AG09319 (cell line): ENCODE data around the gene SRCIN1.
"Not testable (repeated sequence)": the region's sequence is repeated elsewhere in the genome, so short reads cannot be mapped to it uniquely, and the experiment has no call there.

ENCODE experiments used
- DNase-seq: peaks from one replicate; pipeline ENCODE4 v3.0.0-alpha.2; 2010; ENCODE audit warnings: low read depth; ENCODE audit errors: extremely low read depth
- CTCF ChIP-seq: IDR thresholded peaks from 2 replicates; pipeline ENCODE4 v1.5.1; 2011; ENCODE audit warnings: low read depth, mild to moderate bottlenecking, inconsistent platforms, low read length, moderate library complexity

The SRCIN1 gene

GRCh38 chr17:38632334-38632733 is 26.6 kb upstream of the SRCIN1 start:
- DNase-seq: no peak
- no peak for TF ChIP-seq CTCF

GRCh38 chr17:38628441-38628840 is 22.7 kb upstream of the SRCIN1 start:
- TF ChIP-seq CTCF: no peak
- no peak for DNase-seq

- no peak for TF ChIP-seq CTCF
- DNase-seq: no peak
These were observed 22.2 kb upstream of the SRCIN1 start for GRCh38 chr17:38627957-38628356.

GRCh38 chr17:38626606-38627226 is 21.0 kb upstream of the SRCIN1 start:
- not testable (repeated sequence) for DNase-seq

GRCh38 chr17:38625482-38625881 is 19.7 kb upstream of the SRCIN1 start:
- no peak for DNase-seq
- TF ChIP-seq CTCF: no peak

- not testable (repeated sequence) for DNase-seq
These were observed 19.1 kb upstream of the SRCIN1 start for GRCh38 chr17:38624782-38625355.

- no peak for DNase-seq
- no peak for TF ChIP-seq CTCF
These were observed 15.8 kb upstream of the SRCIN1 start for GRCh38 chr17:38621538-38621937.

- TF ChIP-seq CTCF: no peak
- no peak for DNase-seq
These were observed 15.0 kb upstream of the SRCIN1 start for GRCh38 chr17:38620551-38621277.
